ENCODE measurements around the gene ENTHD1. TPM values are rescaled to one million over a fixed set of nuclear protein-coding genes. Genes with fewer than 3 reads are reported as not detected.

The ENTHD1 gene
- total RNA-seq, 3 donors from 2014 or later = not detected

- Histone ChIP-seq H3K27me3 (no peaks in the 10 kb centered on the region), H3K27ac (no peak overlapping the region), H3K9me3 (no peaks in the 10 kb centered on the region), H3K4me1 (no peaks in the 10 kb centered on the region), H3K36me3 (no peaks in the 10 kb centered on the region), H3K4me3 (no peak overlapping the region)
- intact Hi-C loops (cut with DNase I; ENCODE audit: low total_unique reads) = no loop called here
- no peak for DNase-seq (ENCODE audit: low spot score in 2 of 2)
- TF ChIP-seq CTCF (IDR thresholded peaks at IDR 0.05) = no peak
- TF ChIP-seq POLR2AphosphoS5 (IDR thresholded peaks at IDR 0.05) = no peak
- TF ChIP-seq POLR2A (IDR thresholded peaks at IDR 0.05) = no peak
These were observed 165.2 kb downstream of the ENTHD1 start for GRCh38 chr22:39728236-39728860.

GRCh38 chr22:39727541-39727940, 166.0 kb downstream of the ENTHD1 start:
- H3K4me1 ChIP-seq = no peaks in the 10 kb centered on the region
- intact Hi-C loops (cut with DNase I; ENCODE audit: low total_unique reads) = no loop called here
- no peaks in the 10 kb centered on the region for H3K9me3 ChIP-seq
- no peak for DNase-seq (ENCODE audit: low spot score in 2 of 2)
- H3K27ac ChIP-seq = no peak overlapping the region
- H3K27me3 ChIP-seq = no peaks in the 10 kb centered on the region
- no peak overlapping the region for H3K4me3 ChIP-seq
- TF ChIP-seq POLR2AphosphoS5 (IDR thresholded peaks at IDR 0.05) (no peak), POLR2A (IDR thresholded peaks at IDR 0.05) (no peak), CTCF (IDR thresholded peaks at IDR 0.05) (no peak)
- H3K36me3 ChIP-seq = no peaks in the 10 kb centered on the region

GRCh38 chr22:39725351-39726035, 168.1 kb downstream of the ENTHD1 start:
- TF ChIP-seq CTCF (IDR thresholded peaks at IDR 0.05) (no peak), POLR2A (IDR thresholded peaks at IDR 0.05) (no peak), POLR2AphosphoS5 (IDR thresholded peaks at IDR 0.05) (no peak)
- Histone ChIP-seq H3K4me3 (no peak overlapping the region), H3K4me1 (no peaks in the 10 kb centered on the region), H3K27ac (no peak overlapping the region), H3K27me3 (no peaks in the 10 kb centered on the region), H3K36me3 (no peaks in the 10 kb centered on the region), H3K9me3 (no peaks in the 10 kb centered on the region)
- intact Hi-C loops (cut with DNase I; ENCODE audit: low total_unique reads) = no loop called here
- peak in 1 of 2 donors; percentile 35 for DNase-seq (ENCODE audit: low spot score in 2 of 2)

- DNase-seq (ENCODE audit: low spot score in 2 of 2) = peak in 1 of 2 donors; percentile 22
- Histone ChIP-seq H3K27ac (no peak overlapping the region), H3K36me3 (no peaks in the 10 kb centered on the region), H3K4me1 (no peaks in the 10 kb centered on the region), H3K9me3 (no peaks in the 10 kb centered on the region), H3K27me3 (no peaks in the 10 kb centered on the region), H3K4me3 (no peak overlapping the region)
- TF ChIP-seq POLR2A (IDR thresholded peaks at IDR 0.05) (no peak), CTCF (IDR thresholded peaks at IDR 0.05) (no peak), POLR2AphosphoS5 (IDR thresholded peaks at IDR 0.05) (no peak)
- intact Hi-C loops (cut with DNase I; ENCODE audit: low total_unique reads) = no loop called here
These were observed 168.7 kb downstream of the ENTHD1 start for GRCh38 chr22:39724857-39725256.

GRCh38 chr22:39724390-39724789, 169.2 kb downstream of the ENTHD1 start:
- Histone ChIP-seq H3K27me3 (no peaks in the 10 kb centered on the region), H3K27ac (no peak overlapping the region), H3K4me3 (no peak overlapping the region), H3K4me1 (no peaks in the 10 kb centered on the region), H3K9me3 (no peaks in the 10 kb centered on the region), H3K36me3 (no peaks in the 10 kb centered on the region)
- intact Hi-C loops (cut with DNase I; ENCODE audit: low total_unique reads) = no loop called here
- peak in 1 of 2 donors; percentile 24 for DNase-seq (ENCODE audit: low spot score in 2 of 2)
- TF ChIP-seq POLR2AphosphoS5 (IDR thresholded peaks at IDR 0.05) (no peak), CTCF (IDR thresholded peaks at IDR 0.05) (no peak), POLR2A (IDR thresholded peaks at IDR 0.05) (no peak)

Data from breast epithelium (tissue), 4 donors.